ENCODE results near the gene C2. TPM values are rescaled to one million over a fixed set of nuclear protein-coding genes. Genes with fewer than 3 reads are reported as not detected.
A peak's percentile ranks its signal among the peaks of the same experiment; 100 is the strongest.

The C2 gene
- total and polyA plus RNA-seq, 3 donors from 2014 or later: 5.1 to 24.8 (median 6.3) TPM

- Histone ChIP-seq H3K27me3 (no peaks in the 10 kb centered on the region), H3K9me3 (no peaks in the 10 kb centered on the region), H3K36me3 (ENCODE audit: low read depth, missing control alignments) (no peaks in the 10 kb centered on the region), H3K27ac (no peak overlapping the region), H3K4me3 (no peak overlapping the region), H3K4me1 (peaks cover 12% of the 10 kb centered on the region)
- intact Hi-C loops (cut with DNase I; ENCODE audit: low total_unique reads): loop anchor here (10.0 kb wide), 1 partner anchor 168 kb away; the partner anchor contains the start of gene ATF6B
- TF ChIP-seq CTCF (IDR thresholded peaks at IDR 0.05) (no peak), POLR2A (IDR thresholded peaks at IDR 0.05) (no peak)
- WGBS, 2 donors: 93 to 98% methylated on average over 3 of the region's 3 CpGs
- DNase-seq: no peak
Observed at GRCh38 chr6:31956796-31957195, 29.3 kb downstream of the C2 start.

DNA sequence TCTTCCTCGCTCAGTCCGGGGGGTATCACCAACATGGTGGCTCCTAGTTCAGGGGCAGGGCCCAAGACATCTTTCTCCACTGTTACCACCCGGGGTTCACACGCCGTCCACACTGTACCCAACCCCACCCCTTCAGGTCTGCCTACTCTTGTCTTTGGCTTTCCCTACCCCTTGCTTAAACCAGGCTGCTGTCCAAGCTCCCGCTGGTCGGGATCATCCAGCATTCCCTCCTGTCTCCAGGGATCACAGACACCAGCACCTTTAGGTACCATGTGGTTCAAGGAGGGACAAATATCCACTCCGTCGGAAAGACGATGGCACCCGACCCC, 30.9 kb downstream of the C2 start:
- TF ChIP-seq CTCF (IDR thresholded peaks at IDR 0.05) (no peak), POLR2A (IDR thresholded peaks at IDR 0.05) (no peak)
- peak overlapping the region; percentile 67 to 84 for H3K27ac ChIP-seq
- no peaks in the 10 kb centered on the region for H3K36me3 ChIP-seq (ENCODE audit: low read depth, missing control alignments)
- peaks cover 12% of the 10 kb centered on the region for H3K4me1 ChIP-seq
- 8 to 9% methylated on average over 11 of the region's 11 CpGs for WGBS, 2 donors
- intact Hi-C loops (cut with DNase I; ENCODE audit: low total_unique reads): loop anchor here (10.0 kb wide), 1 partner anchor 166 kb away; the partner anchor contains the start of gene ATF6B
- peak overlapping the region; percentile 66 to 90 for H3K4me3 ChIP-seq
- no peaks in the 10 kb centered on the region for H3K9me3 ChIP-seq
- H3K27me3 ChIP-seq: no peaks in the 10 kb centered on the region
- no peak for DNase-seq

DNA sequence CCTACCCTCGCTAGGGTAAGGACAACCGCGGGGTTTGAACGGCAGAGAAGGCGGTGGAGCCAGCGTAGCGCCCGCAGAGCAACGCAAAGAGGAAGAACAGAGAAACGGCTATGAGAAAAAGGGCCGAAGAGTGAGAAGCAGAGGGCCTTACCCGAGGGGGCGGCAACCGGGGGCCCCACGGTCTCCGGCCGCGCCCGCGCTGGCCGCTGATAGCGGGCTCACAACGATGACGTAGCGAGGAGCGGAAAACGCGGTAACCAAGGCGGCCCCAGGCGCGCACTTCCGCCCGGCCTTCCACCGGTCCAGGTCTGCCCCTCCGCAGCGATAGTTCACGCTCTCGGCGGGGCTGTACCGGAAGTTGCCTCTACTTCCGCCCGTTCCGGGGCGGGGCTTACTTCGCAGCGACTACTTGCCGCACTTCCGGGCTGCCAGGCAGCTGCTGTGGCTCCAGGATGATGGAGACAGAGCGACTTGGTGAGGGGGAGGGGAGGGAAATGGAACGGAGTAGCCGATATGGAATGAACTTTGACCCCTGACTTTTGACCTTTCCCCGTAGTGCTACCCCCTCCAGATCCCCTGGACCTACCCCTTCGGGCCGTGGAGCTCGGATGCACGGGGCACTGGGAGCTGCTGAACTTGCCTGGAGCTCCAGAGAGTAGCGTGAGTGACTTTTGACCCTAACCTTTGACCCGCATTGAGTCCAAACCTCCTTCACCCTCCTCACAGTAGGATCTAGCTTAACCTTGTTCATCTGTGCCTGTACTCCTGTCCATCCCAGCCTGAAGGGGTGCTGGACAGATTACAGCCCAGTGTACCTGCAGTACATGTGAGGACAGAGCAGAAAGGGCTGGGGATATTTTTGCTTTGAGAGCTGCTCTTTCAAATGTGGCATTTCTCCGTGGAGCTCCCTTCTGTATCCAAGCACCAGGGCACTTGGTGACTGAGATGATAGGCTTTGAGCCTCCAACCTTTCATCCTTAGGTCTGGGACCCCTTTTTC, 31.5 kb downstream of the C2 start, which contains the start of the genes NELFE and SKIC2:
TSS of gene NELFE (minus strand) at position 231 of the 999 bp plus-strand sequence. CDS start 525 bp downstream, outside the sequence.
TSS of gene SKIC2 (plus strand) at position 435 of the 999 bp plus-strand sequence. CDS start at position 453, 18 bp downstream.
- no peaks in the 10 kb centered on the region for H3K27me3 ChIP-seq
- 0 to 1% methylated on average over 56 of the region's 59 CpGs for WGBS, 2 donors
- H3K36me3 ChIP-seq (ENCODE audit: low read depth, missing control alignments): no peaks in the 10 kb centered on the region
- H3K27ac ChIP-seq: peak within 1 kb of the TSS; percentile 67 to 84
- no peaks in the 10 kb centered on the region for H3K9me3 ChIP-seq
- peaks cover 12% of the 10 kb centered on the region for H3K4me1 ChIP-seq
- TF ChIP-seq POLR2A (IDR thresholded peaks at IDR 0.05) (peak; percentile 26), CTCF (IDR thresholded peaks at IDR 0.05) (peak in 1 of 3 experiments; percentile 6)
- H3K4me3 ChIP-seq: peak within 1 kb of the TSS; percentile 66 to 90
- peak; percentile 98 for DNase-seq
- intact Hi-C loops (cut with DNase I; ENCODE audit: low total_unique reads): loop anchor here (10.0 kb wide), 1 partner anchor 166 kb away; the partner anchor contains the start of gene ATF6B

GRCh38 chr6:31961616-31962015, 34.1 kb downstream of the C2 start:
- 93 to 96% methylated on average over 12 of the region's 12 CpGs for WGBS, 2 donors
- Histone ChIP-seq H3K9me3 (no peaks in the 10 kb centered on the region), H3K27ac (no peak overlapping the region), H3K4me1 (peaks cover 12% of the 10 kb centered on the region), H3K36me3 (ENCODE audit: low read depth, missing control alignments) (no peaks in the 10 kb centered on the region), H3K4me3 (no peak overlapping the region), H3K27me3 (no peaks in the 10 kb centered on the region)
- TF ChIP-seq POLR2A (IDR thresholded peaks at IDR 0.05) (no peak), CTCF (IDR thresholded peaks at IDR 0.05) (no peak)
- DNase-seq: no peak
- intact Hi-C loops (cut with DNase I; ENCODE audit: low total_unique reads): no loop called here
